K562 (cell line): Measurements from ENCODE around the gene SV2C. TPM values are rescaled to one million over a fixed set of nuclear protein-coding genes. Genes with fewer than 3 reads are reported as not detected.

Experiments used
- MECOM ChIP-seq: fragments of 250-450 bp; sonication (Bioruptor Pico); IDR thresholded peaks from 2 replicates; pipeline ENCODE4 v1.8.0; 2022; ENCODE audit warnings: inconsistent platforms
- NFIX ChIP-seq: fragments of 250-450 bp; sonication (Bioruptor Pico); IDR thresholded peaks from 2 replicates; pipeline ENCODE4 v1.4.0; 2020; ENCODE audit warnings: low read depth, mild to moderate bottlenecking, moderate library complexity
- SMARCB1 ChIP-seq: IDR thresholded peaks from 2 replicates; pipeline ENCODE4 v1.6.1; 2011; ENCODE audit warnings: improper control_type of control experiment, low read depth; ENCODE audit not compliant: insufficient read length
- ZNF764 ChIP-seq: fragments of 250-450 bp; sonication (Bioruptor Pico); IDR thresholded peaks from 2 replicates; pipeline ENCODE4 v1.4.0; 2020; ENCODE audit warnings: low read depth, mild to moderate bottlenecking, moderate library complexity
- polyA plus RNA-seq, 8 experiments: library from polyadenylated mRNA; depleted of rRNA in 4 of 8; stranded (reverse) in 5 of 8; unstranded in 3 of 8; fragments of >200 nt; fragmentation: Nextera tagmentation in 2 of 8; fragmentation: Illumina TruSeq in 1 of 8; extraction: Ambion mirVana in 2 of 8; extraction: Trizol in 1 of 8; gene quantifications; 2 replicates each; pipeline versions ENCODE4 v1.2.1 to v1.2.3, GENCODE V29; 2011 to 2014; ENCODE audit warnings: inconsistent platforms in 1 of 8, missing spikeins in 1 of 8
- total RNA-seq, 7 experiments: library from RNA; depleted of rRNA in 6 of 7; stranded (reverse); fragments of >200 nt in 6 of 7; fragmentation: Illumina TruSeq in 2 of 7; extraction: Trizol in 2 of 7; gene quantifications; 2 replicates each; pipeline versions ENCODE4 v1.2.1 to v1.2.3, GENCODE V29; 2011 to 2021; ENCODE audit warnings: low replicate concordance in 1 of 7
- TF ChIP-seq, protein P1 (sequence below): fragments of 450-650 bp; IDR thresholded peaks from 2 replicates; pipeline ENCODE4 v1.6.1; 2017; ENCODE audit warnings: antibody characterized with exemption, mild to moderate bottlenecking
- TF ChIP-seq, protein P2 (sequence below): fragments of 450-650 bp; IDR thresholded peaks from 2 replicates; pipeline ENCODE4 v1.6.1; 2016
- TF ChIP-seq, protein P3 (sequence below): fragments of 250-450 bp; sonication (Bioruptor Pico); IDR thresholded peaks from 2 replicates; pipeline ENCODE4 v1.5.0; 2021
- TF ChIP-seq, protein P4 (sequence below): fragments of 450-650 bp; IDR thresholded peaks from 2 replicates; pipeline ENCODE4 v1.6.1; 2017; ENCODE audit warnings: antibody characterized with exemption
- TF ChIP-seq, protein P5 (sequence below): sonication (generic); formaldehyde crosslinking; IDR thresholded peaks from 2 replicates; pipeline ENCODE4 v1.8.0; 2022; ENCODE audit warnings: mild to moderate bottlenecking, missing genetic modification reagents
- TF ChIP-seq, protein P6 (sequence below), 2 experiments: fragments of 450-650 bp; formaldehyde crosslinking in 1 of 2; IDR thresholded peaks; 2 replicates each; pipeline versions ENCODE4 v1.4.0 to v1.6.1; 2014 to 2020; ENCODE audit warnings: mild to moderate bottlenecking in 2 of 2, borderline replicate concordance in 1 of 2, low read depth in 1 of 2

Gene SV2C
- total and polyA plus RNA-seq, 9 of the 15 experiments (the other 6 are each of a cell fraction or from before 2014, with no cell fraction given) = 0.05 TPM; not detected in 8

DNA sequence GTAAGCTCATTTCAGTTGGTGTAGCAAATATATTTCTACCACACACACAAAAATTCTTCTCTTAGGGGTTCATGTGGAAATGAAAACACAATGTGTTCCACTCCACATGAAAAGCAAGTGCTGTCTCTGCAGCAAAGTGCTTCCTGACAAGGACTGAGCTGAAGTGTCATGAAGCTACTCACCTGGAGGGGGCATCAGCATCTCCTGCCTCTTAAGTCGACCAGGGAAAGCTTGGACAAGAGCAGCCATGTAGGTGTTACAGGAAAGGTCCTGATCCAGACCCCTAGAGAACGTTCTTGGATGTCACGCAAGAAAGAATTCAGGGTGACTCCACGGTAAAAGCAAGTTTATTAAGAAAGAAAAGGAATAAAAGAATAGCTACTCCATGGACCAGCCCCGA, 62.8 kb downstream of the SV2C start (continued):
- TF ChIP-seq ZNF764 (CRISPR knock-in tag) (no peak), MECOM (no peak), SMARCB1 (no peak), NFIX (CRISPR knock-in tag) (no peak)
- TF ChIP-seq, protein P1, sequence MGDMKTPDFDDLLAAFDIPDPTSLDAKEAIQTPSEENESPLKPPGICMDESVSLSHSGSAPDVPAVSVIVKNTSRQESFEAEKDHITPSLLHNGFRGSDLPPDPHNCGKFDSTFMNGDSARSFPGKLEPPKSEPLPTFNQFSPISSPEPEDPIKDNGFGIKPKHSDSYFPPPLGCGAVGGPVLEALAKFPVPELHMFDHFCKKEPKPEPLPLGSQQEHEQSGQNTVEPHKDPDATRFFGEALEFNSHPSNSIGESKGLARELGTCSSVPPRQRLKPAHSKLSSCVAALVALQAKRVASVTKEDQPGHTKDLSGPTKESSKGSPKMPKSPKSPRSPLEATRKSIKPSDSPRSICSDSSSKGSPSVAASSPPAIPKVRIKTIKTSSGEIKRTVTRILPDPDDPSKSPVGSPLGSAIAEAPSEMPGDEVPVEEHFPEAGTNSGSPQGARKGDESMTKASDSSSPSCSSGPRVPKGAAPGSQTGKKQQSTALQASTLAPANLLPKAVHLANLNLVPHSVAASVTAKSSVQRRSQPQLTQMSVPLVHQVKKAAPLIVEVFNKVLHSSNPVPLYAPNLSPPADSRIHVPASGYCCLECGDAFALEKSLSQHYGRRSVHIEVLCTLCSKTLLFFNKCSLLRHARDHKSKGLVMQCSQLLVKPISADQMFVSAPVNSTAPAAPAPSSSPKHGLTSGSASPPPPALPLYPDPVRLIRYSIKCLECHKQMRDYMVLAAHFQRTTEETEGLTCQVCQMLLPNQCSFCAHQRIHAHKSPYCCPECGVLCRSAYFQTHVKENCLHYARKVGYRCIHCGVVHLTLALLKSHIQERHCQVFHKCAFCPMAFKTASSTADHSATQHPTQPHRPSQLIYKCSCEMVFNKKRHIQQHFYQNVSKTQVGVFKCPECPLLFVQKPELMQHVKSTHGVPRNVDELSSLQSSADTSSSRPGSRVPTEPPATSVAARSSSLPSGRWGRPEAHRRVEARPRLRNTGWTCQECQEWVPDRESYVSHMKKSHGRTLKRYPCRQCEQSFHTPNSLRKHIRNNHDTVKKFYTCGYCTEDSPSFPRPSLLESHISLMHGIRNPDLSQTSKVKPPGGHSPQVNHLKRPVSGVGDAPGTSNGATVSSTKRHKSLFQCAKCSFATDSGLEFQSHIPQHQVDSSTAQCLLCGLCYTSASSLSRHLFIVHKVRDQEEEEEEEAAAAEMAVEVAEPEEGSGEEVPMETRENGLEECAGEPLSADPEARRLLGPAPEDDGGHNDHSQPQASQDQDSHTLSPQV = no peak
- TF ChIP-seq, protein P2, sequence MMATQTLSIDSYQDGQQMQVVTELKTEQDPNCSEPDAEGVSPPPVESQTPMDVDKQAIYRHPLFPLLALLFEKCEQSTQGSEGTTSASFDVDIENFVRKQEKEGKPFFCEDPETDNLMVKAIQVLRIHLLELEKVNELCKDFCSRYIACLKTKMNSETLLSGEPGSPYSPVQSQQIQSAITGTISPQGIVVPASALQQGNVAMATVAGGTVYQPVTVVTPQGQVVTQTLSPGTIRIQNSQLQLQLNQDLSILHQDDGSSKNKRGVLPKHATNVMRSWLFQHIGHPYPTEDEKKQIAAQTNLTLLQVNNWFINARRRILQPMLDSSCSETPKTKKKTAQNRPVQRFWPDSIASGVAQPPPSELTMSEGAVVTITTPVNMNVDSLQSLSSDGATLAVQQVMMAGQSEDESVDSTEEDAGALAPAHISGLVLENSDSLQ = no peak
- TF ChIP-seq, protein P3, sequence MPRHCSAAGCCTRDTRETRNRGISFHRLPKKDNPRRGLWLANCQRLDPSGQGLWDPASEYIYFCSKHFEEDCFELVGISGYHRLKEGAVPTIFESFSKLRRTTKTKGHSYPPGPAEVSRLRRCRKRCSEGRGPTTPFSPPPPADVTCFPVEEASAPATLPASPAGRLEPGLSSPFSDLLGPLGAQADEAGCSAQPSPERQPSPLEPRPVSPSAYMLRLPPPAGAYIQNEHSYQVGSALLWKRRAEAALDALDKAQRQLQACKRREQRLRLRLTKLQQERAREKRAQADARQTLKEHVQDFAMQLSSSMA = no peak
- TF ChIP-seq, protein P4, sequence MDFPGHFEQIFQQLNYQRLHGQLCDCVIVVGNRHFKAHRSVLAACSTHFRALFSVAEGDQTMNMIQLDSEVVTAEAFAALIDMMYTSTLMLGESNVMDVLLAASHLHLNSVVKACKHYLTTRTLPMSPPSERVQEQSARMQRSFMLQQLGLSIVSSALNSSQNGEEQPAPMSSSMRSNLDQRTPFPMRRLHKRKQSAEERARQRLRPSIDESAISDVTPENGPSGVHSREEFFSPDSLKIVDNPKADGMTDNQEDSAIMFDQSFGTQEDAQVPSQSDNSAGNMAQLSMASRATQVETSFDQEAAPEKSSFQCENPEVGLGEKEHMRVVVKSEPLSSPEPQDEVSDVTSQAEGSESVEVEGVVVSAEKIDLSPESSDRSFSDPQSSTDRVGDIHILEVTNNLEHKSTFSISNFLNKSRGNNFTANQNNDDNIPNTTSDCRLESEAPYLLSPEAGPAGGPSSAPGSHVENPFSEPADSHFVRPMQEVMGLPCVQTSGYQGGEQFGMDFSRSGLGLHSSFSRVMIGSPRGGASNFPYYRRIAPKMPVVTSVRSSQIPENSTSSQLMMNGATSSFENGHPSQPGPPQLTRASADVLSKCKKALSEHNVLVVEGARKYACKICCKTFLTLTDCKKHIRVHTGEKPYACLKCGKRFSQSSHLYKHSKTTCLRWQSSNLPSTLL = no peak
- TF ChIP-seq, protein P5, sequence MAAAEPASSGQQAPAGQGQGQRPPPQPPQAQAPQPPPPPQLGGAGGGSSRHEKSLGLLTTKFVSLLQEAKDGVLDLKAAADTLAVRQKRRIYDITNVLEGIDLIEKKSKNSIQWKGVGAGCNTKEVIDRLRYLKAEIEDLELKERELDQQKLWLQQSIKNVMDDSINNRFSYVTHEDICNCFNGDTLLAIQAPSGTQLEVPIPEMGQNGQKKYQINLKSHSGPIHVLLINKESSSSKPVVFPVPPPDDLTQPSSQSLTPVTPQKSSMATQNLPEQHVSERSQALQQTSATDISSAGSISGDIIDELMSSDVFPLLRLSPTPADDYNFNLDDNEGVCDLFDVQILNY (CRISPR knock-in tag) = no peak
- TF ChIP-seq, protein P6, sequence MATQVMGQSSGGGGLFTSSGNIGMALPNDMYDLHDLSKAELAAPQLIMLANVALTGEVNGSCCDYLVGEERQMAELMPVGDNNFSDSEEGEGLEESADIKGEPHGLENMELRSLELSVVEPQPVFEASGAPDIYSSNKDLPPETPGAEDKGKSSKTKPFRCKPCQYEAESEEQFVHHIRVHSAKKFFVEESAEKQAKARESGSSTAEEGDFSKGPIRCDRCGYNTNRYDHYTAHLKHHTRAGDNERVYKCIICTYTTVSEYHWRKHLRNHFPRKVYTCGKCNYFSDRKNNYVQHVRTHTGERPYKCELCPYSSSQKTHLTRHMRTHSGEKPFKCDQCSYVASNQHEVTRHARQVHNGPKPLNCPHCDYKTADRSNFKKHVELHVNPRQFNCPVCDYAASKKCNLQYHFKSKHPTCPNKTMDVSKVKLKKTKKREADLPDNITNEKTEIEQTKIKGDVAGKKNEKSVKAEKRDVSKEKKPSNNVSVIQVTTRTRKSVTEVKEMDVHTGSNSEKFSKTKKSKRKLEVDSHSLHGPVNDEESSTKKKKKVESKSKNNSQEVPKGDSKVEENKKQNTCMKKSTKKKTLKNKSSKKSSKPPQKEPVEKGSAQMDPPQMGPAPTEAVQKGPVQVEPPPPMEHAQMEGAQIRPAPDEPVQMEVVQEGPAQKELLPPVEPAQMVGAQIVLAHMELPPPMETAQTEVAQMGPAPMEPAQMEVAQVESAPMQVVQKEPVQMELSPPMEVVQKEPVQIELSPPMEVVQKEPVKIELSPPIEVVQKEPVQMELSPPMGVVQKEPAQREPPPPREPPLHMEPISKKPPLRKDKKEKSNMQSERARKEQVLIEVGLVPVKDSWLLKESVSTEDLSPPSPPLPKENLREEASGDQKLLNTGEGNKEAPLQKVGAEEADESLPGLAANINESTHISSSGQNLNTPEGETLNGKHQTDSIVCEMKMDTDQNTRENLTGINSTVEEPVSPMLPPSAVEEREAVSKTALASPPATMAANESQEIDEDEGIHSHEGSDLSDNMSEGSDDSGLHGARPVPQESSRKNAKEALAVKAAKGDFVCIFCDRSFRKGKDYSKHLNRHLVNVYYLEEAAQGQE (IDR thresholded peaks at IDR 0.05; ENCODE audit: borderline replicate concordance) = peak; percentile 39; the same call in 1 of the 2 replicates
- TF ChIP-seq, protein P6 (CRISPR knock-in tag; IDR thresholded peaks at IDR 0.05; ENCODE audit: low read depth) = no peak
